Heart right ventricle (tissue), 16 donors: ENCODE measurements around the gene ZNG1F. TPM values are rescaled to one million over a fixed set of nuclear protein-coding genes. Genes with fewer than 3 reads are reported as not detected.
A peak's percentile ranks its signal among the peaks of the same experiment; 100 is the strongest.
"Not testable (repeated sequence)": the region's sequence is repeated elsewhere in the genome, so short reads cannot be mapped to it uniquely, and the experiment has no call there.

Source experiments
- ATAC-seq, 8 donors: fragments of 200-7000 bp; cut with Tn5 transposase; one replicate each; pipeline ENCODE4 v1.9.1; 2020; ENCODE audit warnings: mild to moderate bottlenecking in 8 of 8, moderate library complexity in 8 of 8, moderate number of reproducible peaks in 1 of 8
- DNase-seq, 2 donors: peaks; one replicate each; pipeline ENCODE4 v3.0.0-alpha.2; 2020
- H3K27ac ChIP-seq, 10 donors: fragments of 200-600 bp; sonication (generic) in 2 of 10; one replicate each; pipeline versions ENCODE4 v1.5.0 to v1.8.0; 2020 to 2022; ENCODE audit warnings: mild to moderate bottlenecking in 3 of 10
- H3K27me3 ChIP-seq, 7 donors: fragments of 200-600 bp; one replicate each; pipeline ENCODE4 v1.8.0; 2021 to 2022; ENCODE audit warnings: mild to moderate bottlenecking in 2 of 7
- H3K36me3 ChIP-seq, 9 donors: fragments of 200-600 bp; sonication (generic) in 1 of 9; one replicate each; pipeline versions ENCODE4 v1.5.0 to v1.8.0; 2020 to 2022; ENCODE audit warnings: mild to moderate bottlenecking in 2 of 9
- H3K4me1 ChIP-seq, 9 donors: fragments of 200-600 bp; sonication (generic) in 1 of 9; one replicate each; pipeline versions ENCODE4 v1.5.0 to v1.8.0; 2020 to 2022; ENCODE audit warnings: mild to moderate bottlenecking in 4 of 9
- H3K4me3 ChIP-seq, 10 donors: fragments of 200-600 bp; sonication (generic) in 2 of 10; one replicate each; pipeline versions ENCODE4 v1.5.0 to v1.8.0; 2020 to 2022; ENCODE audit warnings: mild to moderate bottlenecking in 7 of 10, moderate library complexity in 2 of 10
- H3K9me3 ChIP-seq, 11 donors: fragments of 200-600 bp in 10 of 11; sonication (generic) in 2 of 11; one replicate each; pipeline versions ENCODE4 v1.5.0 to v1.8.0; 2013 to 2022; ENCODE audit warnings: mild to moderate bottlenecking in 2 of 11, control low read depth in 1 of 11, moderate library complexity in 1 of 11
- WGBS, 2 donors: extraction: QIAGEN DNeasy Blood & Tissue Kit; methylation state at CpG; one replicate each; pipeline ENCODE4 v1.1.7; 2013; ENCODE audit warnings: inconsistent platforms in 1 of 2; 5-methylcytosine and 5-hydroxymethylcytosine counted together
- intact Hi-C, 10 donors: fragments of 100-400 bp; cut with DNase I; formaldehyde crosslinking; loops; one replicate each; pipeline versions ENCODE4 v1.11.1 to v1.14.2; 2022
- long read RNA-seq, 3 donors: library from polyadenylated mRNA; unstranded; transcript quantifications; one replicate each; pipeline ENCODE4 v2.0.0, GENCODE V29; 2020 to 2021
- polyA plus RNA-seq, 2 donors: library from polyadenylated mRNA; stranded (reverse); fragments of 200-250 nt; gene quantifications; one replicate each; pipeline ENCODE4 v1.2.3, GENCODE V29; 2013
- total RNA-seq, 10 donors: library from RNA; stranded (reverse); fragmentation: NEBNext Ultra II Directional in 3 of 10; extraction: Animal tissue kit (Norgen Biotek cat#: 25700) in 3 of 10; gene quantifications; one replicate each; pipeline versions ENCODE4 v1.2.1 to v1.2.4, GENCODE V29; 2021 to 2023
- donor health status: Arrhythmogenic right ventricular cardiomyopathy.
- donor health status: ischemic (EF 13 %, LVEDD 7.1; RV severe dilation, severe dysfunction).
- donor health status: healthy with polysubstance abuse.
- donor health status: DM: no; HTN: yes; CAD: no.
- donor health status: DM: no; HTN: no; CAD: no.
- donor health status: ischemic (EF 25% LVEDD 6.9; RV normal size, moderate dysfunction).
- donor health status: ischemic (EF 25% LVEDD 5.7; RV mildly dilated, moderate dysfunction).
- donor health status: healthy.
- donor health status: DM: yes; HTN: yes; CAD: no.
- donor health status: Ischemic cardiomyopathy.
- donor health status: ischemic (EF 35%, LVEDD 5.7; RV mildly dilated, moderate dysfunction).
- donor health status: nonischemic (EF 11% LVEDD 7.7; RV severe dilation, severe dysfunction).
- donor health status: DM: yes; HTN: yes; CAD: no.
- donor health status: PGD.
- donor health status: ischemic (EF 29% LVEDD 5.4; RV normal size, mild dysfunction).
- donor health status: nonischemic (EF 23%, LVEDD 6.1; RV moderate dilation, normal function).

The ZNG1F gene
- total RNA-seq (1 to 10 TPM; 1.3 to 7.2 (median 3.2) TPM), polyA plus RNA-seq (1 to 10 TPM; 2.8 to 9.2 TPM)
- long read RNA-seq, donor 1, partial matches to known transcripts = 13 of 14 reads
- long read RNA-seq, donor 1, other reads (novel, unspliced or antisense) = 1 of 14 reads
- long read RNA-seq, donor 2, partial matches to known transcripts = 9 of 10 reads
- long read RNA-seq, donor 2, other reads (novel, unspliced or antisense) = 1 of 10 reads
- long read RNA-seq, donor 3, partial matches to known transcripts = 3 of 7 reads
- long read RNA-seq, donor 3, other reads (novel, unspliced or antisense) = 4 of 7 reads

GRCh38 chr9:41189217-41189616 lies at the start of gene ZNG1F:
Gene ZNG1F (minus strand): TSS chr9:41189317. CDS start chr9:41189258, 59 bp downstream.
- no CpG with 5 or more reads among the region's 31 CpGs for WGBS, 2 donors
- H3K9me3 ChIP-seq, H3K4me1 ChIP-seq, H3K27me3 ChIP-seq, H3K36me3 ChIP-seq, ATAC-seq, DNase-seq, intact Hi-C loops, H3K4me3 ChIP-seq, H3K27ac ChIP-seq: not testable (repeated sequence)

- intact Hi-C loops = not testable (repeated sequence)
Observed at GRCh38 chr9:41237110-41237749, 48.1 kb upstream of the ZNG1F start.

GRCh38 chr9:41236486-41237109 lies 47.5 kb upstream of the ZNG1F start:
- H3K36me3 ChIP-seq, intact Hi-C loops, ATAC-seq, H3K4me3 ChIP-seq, H3K27me3 ChIP-seq, H3K4me1 ChIP-seq, DNase-seq, H3K27ac ChIP-seq: not testable (repeated sequence)
- WGBS, 2 donors = 57 to 74% methylated on average over 23 of the region's 23 CpGs
- peaks cover 0 to 40% (median 4%) of the 10 kb centered on the region in 11 donors for H3K9me3 ChIP-seq

More at GRCh38 chr9:41237110-41237749, 48.1 kb upstream of the ZNG1F start:
- not testable (repeated sequence) for H3K36me3 ChIP-seq, H3K27me3 ChIP-seq, H3K27ac ChIP-seq, H3K4me1 ChIP-seq, H3K4me3 ChIP-seq, ATAC-seq
- H3K9me3 ChIP-seq = peaks cover 0 to 41% (median 4%) of the 10 kb centered on the region in 11 donors
- WGBS, 2 donors = 46 to 61% methylated on average over 47 to 48 of the region's 51 CpGs
- DNase-seq = peak in 1 of 2 donors; percentile 13

- H3K4me3 ChIP-seq, H3K27me3 ChIP-seq, intact Hi-C loops, H3K36me3 ChIP-seq, H3K27ac ChIP-seq, H3K4me1 ChIP-seq: not testable (repeated sequence)
- DNase-seq (peak in 1 of 2 donors; percentile 34), ATAC-seq (peak in 1 of 8 donors; percentile 42)
- peaks cover 0 to 31% (median 7%) of the 10 kb centered on the region in 11 donors for H3K9me3 ChIP-seq
- WGBS, 2 donors = 56 to 68% methylated on average over 44 to 55 of the region's 55 CpGs
Observed at GRCh38 chr9:41234811-41235805, 46.0 kb upstream of the ZNG1F start.

GRCh38 chr9:41234221-41234620 lies 45.1 kb upstream of the ZNG1F start:
- H3K36me3 ChIP-seq, H3K4me1 ChIP-seq, H3K27ac ChIP-seq, H3K4me3 ChIP-seq, H3K27me3 ChIP-seq, DNase-seq, ATAC-seq, intact Hi-C loops: not testable (repeated sequence)
- 57 to 65% methylated on average over 3 of the region's 3 CpGs for WGBS, 2 donors
- peaks cover 0 to 32% (median 7%) of the 10 kb centered on the region in 11 donors for H3K9me3 ChIP-seq

- peaks cover 0 to 25% (median 7%) of the 10 kb centered on the region in 11 donors for H3K9me3 ChIP-seq
- H3K4me3 ChIP-seq, intact Hi-C loops, H3K36me3 ChIP-seq, H3K27me3 ChIP-seq, H3K27ac ChIP-seq, H3K4me1 ChIP-seq: not testable (repeated sequence)
- DNase-seq = peak in 1 of 2 donors; percentile 15
- peak in 5 of 8 donors; percentile 22 to 40 (median 29) for ATAC-seq
- WGBS, 2 donors = 83 to 84% methylated on average over 10 of the region's 10 CpGs
Observed at GRCh38 chr9:41232326-41232725, 43.2 kb upstream of the ZNG1F start.

GRCh38 chr9:41230418-41230817 lies 41.3 kb upstream of the ZNG1F start:
- peak in 3 of 8 donors; percentile 17 to 41 (median 22) for ATAC-seq

More at GRCh38 chr9:41230418-41230817, 41.3 kb upstream of the ZNG1F start:
- H3K27ac ChIP-seq, H3K4me1 ChIP-seq, DNase-seq, H3K27me3 ChIP-seq, intact Hi-C loops, H3K4me3 ChIP-seq, H3K36me3 ChIP-seq: not testable (repeated sequence)
- peaks cover 0 to 20% (median 7%) of the 10 kb centered on the region in 11 donors for H3K9me3 ChIP-seq
- WGBS, 2 donors = 64 to 73% methylated on average over 3 of the region's 3 CpGs
